HG03175 (cell line): ENCODE data around the gene ELF1.
"Not testable (repeated sequence)": the region's sequence is repeated elsewhere in the genome, so short reads cannot be mapped to it uniquely, and the experiment has no call there.

Experiments
- ATAC-seq: cut with Tn5 transposase; IDR thresholded peaks from one replicate; pipeline ENCODE4 v1.9.1; 2021; ENCODE audit warnings: mild to moderate bottlenecking, moderate library complexity; ENCODE audit not compliant: unreplicated experiment

The ELF1 gene

GRCh38 chr13:40908546-40908945 is 110.6 kb downstream of the ELF1 start:
- no peak for ATAC-seq

GRCh38 chr13:40901032-40901431 is 118.1 kb downstream of the ELF1 start:
- not testable (repeated sequence) for ATAC-seq

- ATAC-seq, result not testable (repeated sequence)
Observed at GRCh38 chr13:40900568-40900967, 118.5 kb downstream of the ELF1 start.

GRCh38 chr13:40897053-40897452 is 122.1 kb downstream of the ELF1 start:
- ATAC-seq, result no peak

- no peak for ATAC-seq
Observed at GRCh38 chr13:40895227-40896184, 123.6 kb downstream of the ELF1 start.

GRCh38 chr13:40893573-40893972 is 125.5 kb downstream of the ELF1 start:
- not testable (repeated sequence) for ATAC-seq

- no peak for ATAC-seq
Observed at GRCh38 chr13:40886017-40886416, 133.1 kb downstream of the ELF1 start.

- ATAC-seq, result not testable (repeated sequence)
Observed at GRCh38 chr13:40884175-40884574, 134.9 kb downstream of the ELF1 start.
